GM12873 (cell line): ENCODE results near the gene GP9.

Experiments used
- CTCF ChIP-seq: IDR thresholded peaks from 2 replicates; pipeline ENCODE4 v1.5.1; 2012; ENCODE audit warnings: low read depth, mild to moderate bottlenecking, moderate library complexity, low read length, control low read depth; ENCODE audit not compliant: insufficient read depth; ENCODE audit errors: missing control alignments

The GP9 gene

GRCh38 chr3:129070086-129070885 is 9.7 kb downstream of the GP9 start:
- no peak for TF ChIP-seq CTCF

- TF ChIP-seq CTCF: no peak
Measured at GRCh38 chr3:129077222-129077621, 16.6 kb downstream of the GP9 start.

GRCh38 chr3:129078510-129078909 is 17.9 kb downstream of the GP9 start:
- TF ChIP-seq CTCF: no peak

GRCh38 chr3:129081503-129081902 is 20.9 kb downstream of the GP9 start:
- TF ChIP-seq CTCF: no peak

- no peak for TF ChIP-seq CTCF
Measured at GRCh38 chr3:129082026-129082425, 21.4 kb downstream of the GP9 start.

- no peak for TF ChIP-seq CTCF
Measured at GRCh38 chr3:129084501-129084900, 23.9 kb downstream of the GP9 start.

GRCh38 chr3:129085165-129085715 is 24.7 kb downstream of the GP9 start:
- TF ChIP-seq CTCF: no peak
